Fibroblast of peridontal ligament (primary cell): ENCODE data around the gene ADAMTSL5.
A peak's percentile ranks its signal among the peaks of the same experiment; 100 is the strongest.
"Not testable (repeated sequence)": the region's sequence is repeated elsewhere in the genome, so short reads cannot be mapped to it uniquely, and the experiment has no call there.

ENCODE experiments used
- DNase-seq: peaks from one replicate; pipeline ENCODE4 v3.0.0-alpha.2; 2010; ENCODE audit errors: extremely low read depth

The ADAMTSL5 gene

DNA sequence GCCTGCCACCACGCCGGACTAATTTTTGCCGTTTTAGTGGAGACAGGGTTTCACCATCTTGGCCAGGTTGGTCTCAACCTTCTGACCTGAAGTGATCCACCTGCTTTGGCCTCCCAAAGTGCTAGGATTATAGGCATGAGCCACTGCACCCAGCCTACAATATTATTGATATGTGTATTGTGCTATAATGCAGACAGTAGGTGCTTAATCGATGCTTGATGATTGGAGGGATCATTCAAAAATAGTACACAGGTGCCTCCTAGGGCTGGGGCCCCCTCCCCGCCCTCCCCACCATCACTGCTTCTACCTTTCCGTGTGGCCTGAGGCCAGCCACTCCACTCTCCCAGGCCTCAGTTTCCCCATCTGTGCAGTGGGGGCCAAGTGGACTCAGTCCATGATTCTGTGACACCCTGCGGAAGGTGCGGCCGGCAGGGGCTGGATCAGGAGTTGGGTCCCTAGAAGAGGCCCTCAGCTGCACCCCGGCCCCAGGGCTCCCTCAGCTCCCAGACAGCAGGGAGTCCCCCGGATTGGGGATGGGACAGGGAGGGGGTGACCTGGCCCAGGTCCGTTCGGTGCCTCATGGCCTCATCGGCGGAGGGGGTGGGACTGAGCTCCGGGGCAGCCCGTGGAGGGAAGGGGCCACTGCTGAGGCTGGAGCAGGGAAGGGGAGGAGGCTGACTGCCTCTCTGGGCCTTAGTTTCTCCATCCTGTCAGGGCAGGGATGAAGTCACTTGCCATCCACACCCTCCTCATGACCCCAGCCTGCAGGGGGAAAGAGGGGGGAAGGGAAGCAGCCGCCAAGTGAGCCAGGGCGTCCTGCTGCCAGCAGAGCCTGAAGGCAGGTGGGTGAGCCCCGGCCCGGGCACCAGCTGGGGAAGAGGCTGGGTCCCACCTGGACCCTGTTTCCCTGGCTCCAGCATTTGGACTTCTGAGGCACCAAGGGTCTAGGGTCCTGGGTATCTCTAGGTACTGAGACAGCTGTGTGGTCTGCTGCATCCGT is 1.2 kb downstream of the ADAMTSL5 start:
- no peak for DNase-seq

DNA sequence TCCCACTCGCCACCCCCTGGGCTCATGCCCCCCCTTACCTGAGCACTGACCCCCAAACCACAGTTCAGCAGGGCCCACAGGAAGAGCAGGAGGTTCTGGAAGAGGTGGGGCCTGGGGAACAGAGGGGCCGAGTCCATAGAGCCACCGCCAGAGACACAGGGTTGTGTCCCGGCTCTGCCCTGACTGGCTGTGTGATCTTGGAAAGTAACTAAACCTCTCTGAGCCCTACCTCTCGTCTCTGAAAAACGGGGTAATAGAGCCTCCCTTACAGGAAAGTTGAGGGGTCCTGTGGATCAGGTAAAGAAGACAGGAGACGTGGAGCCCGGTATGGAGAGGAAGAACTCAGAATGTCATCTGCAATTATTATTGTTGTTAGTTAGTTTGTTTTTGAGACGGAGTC is 2.0 kb downstream of the ADAMTSL5 start:
- DNase-seq, result no peak

DNA sequence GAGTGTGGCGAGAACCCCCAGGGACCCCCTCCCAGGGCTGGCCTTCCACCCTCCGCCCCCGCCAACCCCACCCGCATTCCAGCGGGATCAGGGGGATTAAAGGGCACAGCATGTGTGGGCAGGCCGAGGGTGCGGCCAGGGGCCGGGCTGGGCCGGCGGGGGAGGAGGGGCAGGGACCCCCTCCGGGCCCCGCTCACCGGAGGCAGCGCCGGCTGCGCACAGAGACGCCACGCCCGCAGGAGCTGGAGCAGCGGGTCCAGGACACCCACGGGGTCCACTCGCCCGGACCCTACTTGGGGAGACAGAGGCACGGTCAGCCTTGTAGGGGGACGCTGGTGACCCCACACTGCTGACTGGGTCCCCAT is 2.4 kb downstream of the ADAMTSL5 start:
- DNase-seq, result no peak

DNA sequence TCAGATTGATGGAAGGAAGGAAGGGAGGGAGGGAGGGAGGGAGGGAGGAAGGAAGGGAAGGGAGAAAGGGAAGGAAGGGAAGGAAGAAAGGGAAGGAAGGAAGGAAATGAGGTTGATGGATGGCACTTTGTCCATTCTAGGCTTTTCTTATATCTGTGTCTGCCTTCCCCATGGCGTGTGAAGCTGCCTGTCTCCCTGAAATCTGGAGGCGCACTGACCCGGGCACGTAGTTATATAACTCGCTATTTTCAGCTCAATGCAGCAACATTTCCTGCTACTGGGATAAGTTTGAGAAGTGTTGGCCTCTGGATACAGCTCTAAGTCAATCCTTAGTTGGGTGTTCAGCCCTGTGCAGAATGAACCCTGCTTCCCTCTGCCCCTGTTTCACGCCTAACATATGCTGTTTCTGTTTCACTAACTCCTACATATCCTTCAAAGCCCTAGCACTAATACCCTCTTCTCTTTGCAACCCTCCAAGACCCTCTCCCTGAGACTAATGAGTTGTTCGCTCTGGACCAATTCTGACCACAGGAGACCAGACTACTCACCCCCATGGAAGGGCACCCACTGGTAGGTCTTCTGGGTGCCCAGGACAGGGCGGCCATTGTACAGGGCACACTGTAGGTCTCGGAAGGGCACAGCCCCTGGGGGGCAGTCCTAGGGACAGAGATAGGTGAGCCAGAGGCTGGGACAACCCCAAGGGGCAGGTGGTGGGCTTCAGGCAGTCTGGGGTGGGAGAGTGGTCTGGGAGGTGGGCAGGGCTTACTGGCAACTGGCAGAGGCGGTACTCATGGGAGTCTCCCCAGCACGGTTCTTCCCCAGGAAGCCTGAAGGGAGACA is 3.0 kb downstream of the ADAMTSL5 start:
- DNase-seq, result no peak

DNA sequence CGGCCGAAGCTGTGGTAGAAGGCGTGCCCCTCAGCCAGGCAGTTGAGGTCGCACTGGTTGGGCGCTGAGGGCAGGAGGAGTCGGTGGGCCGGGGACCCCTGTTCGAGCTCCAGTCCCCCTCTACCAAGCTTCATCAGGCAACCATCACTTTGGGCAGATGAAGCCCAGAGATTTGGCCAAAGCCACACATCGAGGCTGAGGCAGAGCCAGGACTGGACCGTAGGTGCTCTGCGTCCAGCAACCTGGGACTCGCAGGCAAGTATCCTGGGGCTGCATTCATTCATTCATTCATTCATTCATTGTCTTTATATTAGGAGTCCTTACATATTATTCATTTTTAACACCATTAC is 4.3 kb downstream of the ADAMTSL5 start:
- DNase-seq, result no peak

DNA sequence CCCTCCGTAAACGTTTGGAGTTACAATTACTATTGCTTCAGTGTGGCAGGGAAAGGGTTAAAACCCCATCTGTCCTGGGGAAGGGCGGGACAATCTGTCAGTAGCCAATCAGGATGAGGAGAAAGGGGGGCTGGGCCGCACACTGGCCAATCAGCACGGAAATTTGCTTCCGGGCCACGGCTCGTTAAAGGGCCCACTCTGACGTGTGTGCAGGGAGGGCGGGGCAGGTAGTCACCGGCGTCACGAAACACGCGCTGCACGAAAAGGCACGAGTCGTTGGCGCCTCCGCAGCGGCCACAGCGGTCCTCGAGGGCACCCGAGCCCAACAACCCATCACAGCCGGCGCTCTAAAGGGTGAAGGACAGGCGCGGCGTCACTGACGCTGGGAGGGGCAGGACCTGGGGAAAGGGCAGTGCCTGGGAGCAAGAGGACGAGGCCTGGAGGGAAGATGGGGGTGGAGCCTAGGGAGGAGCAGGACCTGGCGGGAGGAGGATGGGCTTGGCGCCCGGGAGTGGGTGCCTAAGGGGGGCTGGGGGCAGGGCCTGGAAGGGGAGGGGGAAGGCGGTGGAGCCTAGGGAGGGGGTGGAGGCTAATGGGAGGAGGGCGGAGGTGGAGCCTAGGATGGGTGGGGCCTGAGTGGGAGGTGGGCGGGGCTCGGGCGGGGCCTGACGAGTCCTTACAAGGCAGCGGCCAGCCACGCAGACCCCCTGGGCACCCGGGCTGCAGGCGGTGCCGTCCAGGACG is 4.9 kb downstream of the ADAMTSL5 start:
- DNase-seq, result peak; percentile 95

DNA sequence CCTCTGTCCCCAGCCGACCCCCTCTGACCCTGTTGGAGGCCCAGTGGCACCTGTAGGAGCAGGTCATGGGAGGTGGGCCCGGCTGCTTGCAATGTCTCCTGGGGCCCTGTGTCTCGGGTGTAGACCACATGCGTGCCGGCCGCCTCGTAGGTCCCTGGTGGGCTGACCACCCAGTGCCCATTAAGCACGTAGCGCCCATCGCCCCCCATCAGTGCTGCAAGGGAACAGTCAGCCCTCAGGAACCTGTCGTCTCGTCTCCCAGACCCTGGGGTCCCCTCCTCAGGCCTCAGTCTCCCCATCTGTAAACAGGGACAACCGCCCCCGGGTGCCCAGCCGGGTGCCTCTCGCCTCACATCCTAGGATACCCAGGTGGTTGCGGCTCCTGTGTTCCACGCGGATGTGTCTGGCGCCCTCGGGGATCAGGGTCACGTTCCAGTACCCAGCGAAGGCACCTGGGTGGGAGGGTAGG is 5.6 kb downstream of the ADAMTSL5 start:
- no peak for DNase-seq

DNA sequence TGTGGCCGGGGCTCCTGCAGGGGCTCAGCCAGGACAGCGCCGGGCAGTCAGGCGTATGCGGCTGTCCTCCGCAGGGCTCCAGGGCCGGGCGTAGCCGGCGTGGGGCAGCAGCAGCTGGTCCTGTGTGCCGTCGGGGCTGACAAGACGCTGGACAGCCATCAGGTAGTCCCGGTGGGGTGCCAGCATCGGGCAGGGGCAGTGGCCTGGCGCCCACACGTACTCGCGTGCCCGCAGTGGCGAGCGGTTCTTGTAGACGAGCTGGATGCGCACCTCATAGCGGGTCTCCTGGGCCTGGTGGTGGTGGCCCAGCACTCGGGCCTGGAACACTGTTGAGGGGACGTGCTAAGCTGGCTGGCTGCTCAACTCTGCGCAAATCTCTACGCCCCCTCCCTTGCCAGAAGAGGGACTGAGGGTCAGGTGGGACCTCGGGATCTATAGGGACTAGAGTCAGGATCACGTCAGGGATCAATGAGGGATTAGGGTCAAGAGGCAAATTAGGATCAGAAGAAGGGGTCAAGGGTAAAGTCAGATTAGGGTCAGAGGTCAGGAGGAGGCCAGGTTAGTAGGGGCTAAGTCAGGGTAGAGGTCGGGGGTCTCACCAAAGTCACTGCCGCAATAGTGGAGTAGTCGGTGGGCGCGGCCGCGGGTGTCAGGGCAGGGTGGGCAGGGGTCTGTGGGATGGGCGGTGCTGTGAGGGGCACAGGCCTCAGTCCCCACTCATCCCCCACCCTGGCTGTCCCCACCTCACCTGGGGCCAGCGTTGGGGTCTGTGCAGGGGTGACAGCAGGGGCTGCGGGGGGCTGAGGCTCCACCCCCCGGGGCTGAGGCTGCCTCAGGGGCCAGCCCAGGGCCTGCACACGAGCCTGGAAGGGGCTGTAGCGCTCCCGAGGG is 6.6 kb downstream of the ADAMTSL5 start:
- no peak for DNase-seq

DNA sequence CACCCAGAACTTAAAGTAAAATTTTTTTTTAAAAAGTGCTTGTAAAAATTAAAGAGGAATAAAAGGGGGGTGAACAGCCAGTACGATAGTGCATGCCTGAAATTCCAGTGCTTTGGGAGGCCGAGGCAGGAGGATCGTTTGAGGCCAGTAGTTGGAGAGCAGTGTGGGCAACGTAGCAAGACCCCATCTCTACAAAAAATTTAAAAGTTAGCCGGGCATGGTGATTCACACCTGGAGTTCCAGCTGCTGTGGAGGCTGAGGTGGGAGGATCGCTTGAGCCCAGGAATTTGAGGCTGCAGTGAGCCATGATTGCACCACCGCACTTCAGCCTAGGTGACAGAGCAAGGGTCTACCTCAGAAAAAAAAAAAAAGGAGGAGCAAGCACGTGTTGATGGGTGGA is 7.8 kb downstream of the ADAMTSL5 start:
- DNase-seq, result no peak

DNA sequence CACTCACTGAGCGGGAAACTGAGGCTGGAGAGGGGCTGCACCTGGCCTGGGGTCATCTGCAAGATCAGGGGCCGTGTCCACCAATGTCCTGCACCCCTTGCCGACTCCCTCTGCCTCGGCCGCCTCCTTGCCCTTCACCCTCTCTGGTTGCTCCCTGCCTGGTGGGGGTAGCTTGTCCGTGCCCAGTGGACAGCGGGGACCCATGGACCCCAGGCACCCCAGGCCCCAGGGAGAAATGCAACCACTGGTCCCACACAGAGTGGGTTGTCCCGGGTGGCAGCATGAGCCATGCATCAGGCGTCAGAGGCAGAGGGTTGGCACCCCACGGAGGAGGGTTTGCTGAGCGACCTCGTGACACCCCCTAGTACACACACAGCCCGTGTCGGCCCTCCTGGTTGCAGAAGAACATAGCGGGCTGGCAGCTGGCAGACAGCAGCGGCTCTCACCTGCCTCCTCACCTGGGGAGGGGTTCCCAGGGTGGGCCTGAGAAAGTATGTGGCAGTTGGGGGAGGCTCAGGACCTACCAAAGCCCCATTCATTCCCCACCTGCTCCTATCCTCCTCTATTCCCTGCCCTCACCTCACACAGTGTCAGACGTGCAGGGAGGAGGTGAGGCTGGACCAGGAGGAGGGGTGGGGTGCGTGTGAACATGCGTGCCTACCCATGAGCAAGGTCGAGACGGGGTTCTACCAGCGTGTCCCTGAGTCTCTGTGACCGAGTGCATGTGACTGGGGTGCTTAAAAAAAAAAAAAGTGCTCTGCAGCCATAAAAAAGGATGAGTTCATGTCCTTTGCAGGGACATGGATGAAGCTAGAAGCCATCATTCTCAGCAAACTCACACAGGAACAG is 8.7 kb downstream of the ADAMTSL5 start:
- DNase-seq, result no peak

DNA sequence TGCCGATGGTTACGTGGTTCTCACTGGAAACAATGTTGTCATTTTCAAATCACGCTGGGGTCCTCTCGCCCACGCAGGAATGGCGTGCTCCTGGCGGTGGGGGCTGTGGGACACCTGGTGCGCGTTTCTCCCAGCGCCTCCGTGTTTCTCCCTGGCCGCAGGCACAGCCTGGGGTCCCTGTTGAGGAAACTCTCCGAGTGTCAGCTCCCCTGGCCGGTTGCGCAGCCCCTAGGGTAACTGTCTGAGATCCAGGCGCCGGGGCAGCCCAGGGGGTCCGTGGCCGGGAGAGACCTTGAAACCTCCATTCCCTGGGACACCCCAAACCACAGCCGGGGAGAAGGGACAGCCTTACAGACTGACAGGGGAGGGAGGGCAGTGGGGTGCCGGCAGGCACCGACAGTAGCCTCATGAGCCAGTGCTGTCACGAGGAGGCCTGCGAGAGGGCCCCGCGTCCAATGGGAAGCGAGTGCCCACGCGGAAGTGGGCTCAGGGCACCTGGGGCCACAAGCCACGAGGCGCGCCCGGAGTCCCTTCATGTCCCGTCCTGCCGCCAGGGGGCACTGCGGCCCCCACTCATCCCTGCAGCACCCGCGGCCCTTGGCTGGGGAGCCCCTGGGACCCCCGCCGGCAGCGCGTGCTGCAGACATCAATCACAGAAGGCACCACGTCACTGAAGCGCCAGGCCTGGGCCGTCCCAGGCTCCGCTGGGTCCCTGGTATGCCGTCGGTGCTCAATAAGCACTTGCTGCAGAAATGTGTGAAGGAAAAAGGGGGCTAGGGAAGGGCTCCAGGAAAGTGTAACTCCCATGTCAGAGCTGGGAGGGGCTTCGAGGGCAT is 9.5 kb downstream of the ADAMTSL5 start:
- DNase-seq, result no peak

DNA sequence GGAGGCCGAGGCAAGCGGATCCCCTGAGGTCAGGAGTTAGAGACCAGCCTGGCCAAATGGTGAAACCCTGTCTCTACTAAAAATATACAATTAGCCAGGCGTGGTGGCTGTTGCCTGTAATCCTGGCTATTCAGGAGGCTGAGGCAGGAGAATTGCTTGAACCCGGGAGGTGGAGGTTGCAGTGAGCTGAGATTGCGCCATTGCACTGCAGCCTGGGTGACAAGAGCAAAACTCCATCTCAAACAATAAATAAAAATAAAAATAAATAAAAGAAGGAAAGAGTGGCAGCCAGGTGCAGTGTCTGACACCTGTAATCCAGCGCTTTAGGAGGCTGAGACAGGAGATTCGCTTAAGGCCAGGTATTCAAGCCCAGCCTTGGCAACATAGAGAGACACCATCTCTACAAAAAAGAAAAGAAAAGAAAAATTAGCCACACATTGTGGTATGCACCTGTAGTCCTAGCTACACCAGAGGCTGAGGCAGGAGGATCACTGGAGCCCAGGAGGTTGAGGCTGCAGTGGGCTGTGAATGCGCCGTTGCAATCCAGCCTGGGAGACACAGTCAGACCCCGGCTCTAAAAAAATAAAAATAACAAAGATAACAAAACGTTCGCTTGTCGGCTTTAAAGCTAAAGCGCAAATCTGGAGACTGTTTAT is 10.3 kb downstream of the ADAMTSL5 start:
- no peak for DNase-seq

DNA sequence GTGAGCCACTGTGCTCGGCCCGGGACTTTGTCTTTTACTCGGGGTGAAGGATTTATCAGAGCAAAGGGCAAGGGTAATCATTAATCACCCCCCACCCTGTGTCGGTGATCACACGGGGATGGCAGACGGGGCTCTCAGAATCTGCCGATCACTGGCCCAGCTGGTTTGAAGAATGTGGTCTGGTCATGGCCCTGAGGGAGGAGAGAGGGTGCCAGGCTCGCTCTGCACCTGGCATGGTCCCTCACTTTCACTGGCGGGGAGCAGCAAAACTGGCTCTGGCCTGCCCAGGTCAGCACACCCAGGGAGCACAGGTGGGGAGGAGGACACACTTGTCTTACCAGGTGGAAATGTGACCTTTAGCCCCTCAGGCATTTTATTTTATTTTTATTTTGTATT is 11.6 kb downstream of the ADAMTSL5 start:
- no peak for DNase-seq

DNA sequence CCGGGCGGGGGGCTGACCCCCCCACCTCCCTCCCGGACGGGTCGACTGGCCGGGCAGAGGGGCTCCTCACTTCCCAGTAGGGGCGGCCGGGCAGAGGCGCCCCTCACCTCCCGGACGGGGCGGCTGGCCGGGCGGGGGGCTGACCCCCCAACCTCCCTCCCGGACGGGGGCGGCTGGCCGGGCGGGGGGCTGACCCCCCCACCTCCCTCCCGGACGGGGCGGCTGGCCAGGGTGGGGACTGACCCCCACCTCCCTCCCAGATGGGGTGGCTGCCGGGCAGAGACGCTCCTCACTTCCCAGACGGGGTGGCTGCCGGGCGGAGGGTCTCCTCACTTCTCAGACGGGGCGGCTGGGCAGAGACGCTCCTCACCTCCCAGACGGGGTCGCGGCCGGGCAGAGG is 13.6 kb downstream of the ADAMTSL5 start:
- not testable (repeated sequence) for DNase-seq

DNA sequence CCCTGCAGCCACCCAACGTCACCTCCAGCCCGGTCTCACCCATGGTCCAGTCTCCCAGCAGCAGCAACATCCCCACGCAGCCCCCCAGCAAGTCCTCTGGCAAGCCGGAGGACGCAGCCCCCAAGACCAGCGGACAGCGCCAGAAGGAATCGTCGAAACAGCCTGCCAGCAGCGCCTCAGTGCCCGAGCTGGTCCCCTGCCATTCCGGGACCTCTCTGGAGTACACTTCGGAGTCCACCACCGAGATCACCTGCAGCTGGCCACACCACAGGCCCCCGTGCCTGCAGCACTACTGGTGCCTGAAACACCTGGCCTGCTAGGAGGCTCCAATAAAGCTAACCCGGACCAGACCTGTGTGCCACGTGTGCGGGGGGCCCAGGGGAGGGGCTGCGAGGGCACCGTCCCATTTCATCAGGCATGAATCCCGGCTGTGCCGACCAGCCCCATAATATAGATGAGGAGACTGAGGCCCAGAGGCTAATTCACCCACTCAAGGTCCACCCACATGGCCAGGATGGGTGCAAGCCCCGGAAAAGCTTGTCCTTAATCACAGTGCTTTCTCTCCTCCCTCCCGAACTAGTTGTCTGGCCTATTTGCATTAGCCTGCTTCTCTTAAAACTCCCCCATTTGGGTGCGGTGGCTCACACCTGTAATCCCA is 15.1 kb downstream of the ADAMTSL5 start:
- DNase-seq, result no peak

DNA sequence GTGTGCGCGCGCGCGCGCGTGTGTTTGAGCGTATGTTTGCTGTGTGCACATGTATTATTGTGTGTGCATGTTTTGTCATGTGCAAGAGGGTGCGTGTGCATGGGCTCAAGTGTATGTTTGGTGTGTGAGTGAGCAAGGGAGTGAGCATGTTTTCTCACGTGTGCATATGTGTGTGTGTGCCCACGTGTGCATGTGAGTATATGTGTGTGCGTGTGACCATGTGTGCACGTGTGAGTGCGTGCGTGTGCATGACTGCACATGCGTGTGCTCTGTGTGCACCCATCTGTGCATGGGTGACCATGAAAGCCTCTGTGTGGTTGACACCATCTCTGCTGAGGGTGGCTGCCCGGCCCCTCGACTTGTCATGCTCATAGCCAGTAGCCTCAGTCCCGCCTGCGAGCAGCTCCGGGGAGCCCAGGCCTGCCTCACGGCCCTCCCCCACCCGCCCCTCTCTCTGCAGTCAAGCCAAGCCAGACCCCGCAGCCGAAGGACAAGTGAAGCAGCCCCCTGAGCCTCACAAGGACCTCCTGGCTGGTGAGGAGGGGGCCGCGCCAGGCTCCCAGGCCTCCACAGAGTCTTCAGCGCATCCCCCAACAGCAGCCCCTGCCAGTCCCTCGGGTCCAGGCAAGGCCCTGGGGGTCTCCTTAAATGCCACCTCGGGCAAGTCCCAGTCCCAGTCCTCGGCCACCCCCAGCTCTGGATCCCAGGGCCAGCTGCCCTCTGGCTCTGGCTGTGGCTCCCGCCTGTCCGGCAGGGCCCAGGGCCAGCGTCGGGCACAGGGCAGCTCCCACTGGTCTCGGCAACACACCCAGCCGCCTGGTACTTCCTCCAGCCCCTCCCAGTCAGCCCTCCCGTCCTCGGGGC is 15.9 kb downstream of the ADAMTSL5 start:
- DNase-seq, result no peak
